Tibial artery (tissue), 4 donors: Measurements from ENCODE around the gene LAMC2.

Experiments used
- DNase-seq, 2 donors: peaks; one replicate each; pipeline ENCODE4 v3.0.0-alpha.2; 2019
- H3K27ac ChIP-seq, 2 donors: fragments of 200-600 bp; sonication (generic) in 1 of 2; 1 replicate in 1 of 2; 2 replicates in 1 of 2; pipeline ENCODE4 v1.5.1; 2018 to 2019; ENCODE audit warnings: mild to moderate bottlenecking in 1 of 2
- H3K27me3 ChIP-seq, 2 donors: fragments of 200-600 bp; sonication (generic) in 1 of 2; one replicate each; pipeline versions ENCODE4 v1.5.1 to v1.6.0; 2016 to 2019
- H3K36me3 ChIP-seq, 3 donors: fragments of 200-600 bp; sonication (generic) in 2 of 3; one replicate each; pipeline ENCODE4 v1.5.1; 2016 to 2019; ENCODE audit warnings: mild to moderate bottlenecking in 2 of 3
- H3K4me1 ChIP-seq, 4 donors: fragments of 200-600 bp; sonication (generic) in 2 of 4; 1 replicate in 3 of 4; 2 replicates in 1 of 4; pipeline ENCODE4 v1.5.1; 2016 to 2019
- H3K4me3 ChIP-seq, 2 donors: fragments of 200-600 bp; sonication (generic) in 1 of 2; 1 replicate in 1 of 2; 2 replicates in 1 of 2; pipeline ENCODE4 v1.5.1; 2018 to 2019; ENCODE audit warnings: mild to moderate bottlenecking in 2 of 2
- H3K9me3 ChIP-seq, 3 donors: fragments of 200-600 bp; sonication (generic) in 1 of 3; one replicate each; pipeline ENCODE4 v1.5.1; 2016 to 2019
- CTCF ChIP-seq, 2 experiments: fragments of 200-600 bp in 1 of 2; fragments of 450-650 bp in 1 of 2; IDR thresholded peaks; one replicate each; pipeline ENCODE4 v1.5.1; 2017 to 2019; ENCODE audit warnings: antibody characterized with exemption in 2 of 2, mild to moderate bottlenecking in 1 of 2, moderate library complexity in 1 of 2
- intact Hi-C: fragments of 100-400 bp; cut with DNase I; formaldehyde crosslinking; loops from one replicate; pipeline ENCODE4 v1.15.0; 2023; ENCODE audit warnings: low total_unique reads

LAMC2 gene

GRCh38 chr1:183142171-183142570 lies 43.9 kb upstream of the LAMC2 start:
- no peak for TF ChIP-seq CTCF (IDR thresholded peaks at IDR 0.05)
- Histone ChIP-seq H3K4me1 (peaks cover 0 to 27% (median 3%) of the 10 kb centered on the region in 4 donors), H3K36me3 (peaks cover 33 to 53% (median 47%) of the 10 kb centered on the region in 3 donors), H3K27ac (no peak overlapping the region), H3K4me3 (no peak overlapping the region), H3K9me3 (no peaks in the 10 kb centered on the region), H3K27me3 (no peaks in the 10 kb centered on the region)
- DNase-seq = no peak
- intact Hi-C loops = no loop called here

GRCh38 chr1:183143576-183144315 lies 42.3 kb upstream of the LAMC2 start:
- intact Hi-C loops = no loop called here
- Histone ChIP-seq H3K9me3 (no peaks in the 10 kb centered on the region), H3K36me3 (peaks cover 17 to 44% (median 32%) of the 10 kb centered on the region in 3 donors), H3K27ac (peak overlapping the region; percentile 32 to 53), H3K4me3 (no peak overlapping the region), H3K27me3 (no peaks in the 10 kb centered on the region), H3K4me1 (peaks cover 0 to 41% (median 10%) of the 10 kb centered on the region in 4 donors)
- no peak for DNase-seq
- TF ChIP-seq CTCF (IDR thresholded peaks at IDR 0.05) = no peak

GRCh38 chr1:183144752-183145151 lies 41.3 kb upstream of the LAMC2 start:
- H3K4me3 ChIP-seq = no peak overlapping the region
- intact Hi-C loops = no loop called here
- peak overlapping the region in 1 of 2 donors; percentile 53 for H3K27ac ChIP-seq
- TF ChIP-seq CTCF (IDR thresholded peaks at IDR 0.05) = no peak
- H3K4me1 ChIP-seq = peaks cover 0 to 40% (median 14%) of the 10 kb centered on the region in 4 donors
- H3K27me3 ChIP-seq = no peaks in the 10 kb centered on the region
- no peak for DNase-seq
- H3K9me3 ChIP-seq = no peaks in the 10 kb centered on the region
- H3K36me3 ChIP-seq = peaks cover 15 to 39% (median 30%) of the 10 kb centered on the region in 3 donors

- H3K4me1 ChIP-seq = peaks cover 0 to 39% (median 14%) of the 10 kb centered on the region in 4 donors
- TF ChIP-seq CTCF (IDR thresholded peaks at IDR 0.05) = no peak
- H3K36me3 ChIP-seq = peaks cover 5 to 18% (median 6%) of the 10 kb centered on the region in 3 donors
- H3K4me3 ChIP-seq = no peak overlapping the region
- DNase-seq = no peak
- H3K27me3 ChIP-seq = no peaks in the 10 kb centered on the region
- no peaks in the 10 kb centered on the region for H3K9me3 ChIP-seq
- intact Hi-C loops = no loop called here
- H3K27ac ChIP-seq = peak overlapping the region in 1 of 2 donors; percentile 41
Observed at GRCh38 chr1:183147735-183148134, 38.3 kb upstream of the LAMC2 start.

GRCh38 chr1:183148599-183148998 lies 37.5 kb upstream of the LAMC2 start:
- Histone ChIP-seq H3K4me1 (peaks cover 0 to 34% (median 13%) of the 10 kb centered on the region in 4 donors), H3K36me3 (peaks cover 0 to 10% (median 0%) of the 10 kb centered on the region in 3 donors), H3K27me3 (no peaks in the 10 kb centered on the region), H3K9me3 (no peaks in the 10 kb centered on the region), H3K27ac (peak overlapping the region; percentile 41 to 56), H3K4me3 (no peak overlapping the region)
- no peak for DNase-seq
- intact Hi-C loops = no loop called here
- TF ChIP-seq CTCF (IDR thresholded peaks at IDR 0.05) = no peak
